A549 (cell line): ENCODE measurements around the gene POLR2B. TPM values are rescaled to one million over a fixed set of nuclear protein-coding genes. Genes with fewer than 3 reads are reported as not detected.
A peak's percentile ranks its signal among the peaks of the same experiment; 100 is the strongest.

Experiments
- ATAC-seq, 2 experiments: fragments of 200-7000 bp in 1 of 2; fragments of >200 bp in 1 of 2; cut with Nextera tagmentation in 1 of 2; cut with Tn5 transposase in 1 of 2; 3 replicates each; pipeline versions ENCODE4 v1.8.0 to v1.9.1; 2018 to 2020; ENCODE audit warnings: mild to moderate bottlenecking in 1 of 2, moderate library complexity in 1 of 2
- CTCF ChIA-PET: fragments of 300-600 bp; sonication (Branson Sonifier 250); formaldehyde crosslinking; extraction: SDS; loops from one replicate; lab custom pipeline; 2021; ENCODE audit warnings: antibody characterized with exemption, inconsistent platforms; lab: Yijun Ruan, JAX
- POLR2A ChIA-PET: fragments of 350-600 bp; formaldehyde crosslinking; extraction: SDS; loops from one replicate; lab custom pipeline; 2021; ENCODE audit warnings: antibody characterized with exemption, inconsistent platforms; lab: Yijun Ruan, JAX
- DNase-seq, 2 experiments: peaks; one replicate each; pipeline versions ENCODE4 v3.0.0 to v3.0.0-alpha.2; 2011 to 2016; ENCODE audit warnings: low read depth in 1 of 2, low spot score in 1 of 2
- FAIRE-seq: peaks from 2 replicates; lab custom pipeline; 2011; peaks lifted over from hg19 to GRCh38; lab: Jason Lieb, UNC
- H3K27ac ChIP-seq, 2 experiments: fragments of >200 bp; sonication (Bioruptor Twin); formaldehyde crosslinking; 3 replicates each; pipeline ENCODE4 v1.5.1; 2016 to 2017
- H3K4me1 ChIP-seq: fragments of >200 bp; sonication (Bioruptor Twin); formaldehyde crosslinking; 3 replicates; pipeline ENCODE4 v1.6.1; 2016
- H3K4me2 ChIP-seq: fragments of >200 bp; sonication (Bioruptor Twin); formaldehyde crosslinking; 3 replicates; pipeline ENCODE4 v1.6.1; 2016
- H3K4me3 ChIP-seq: fragments of >200 bp; sonication (Bioruptor Twin); formaldehyde crosslinking; 3 replicates; pipeline ENCODE4 v1.5.1; 2016
- H3K9me3 ChIP-seq: fragments of >200 bp; sonication (Bioruptor Twin); formaldehyde crosslinking; 3 replicates; pipeline ENCODE4 v1.6.1; 2016
- BHLHE40 ChIP-seq: IDR thresholded peaks from 2 replicates; pipeline ENCODE4 v1.6.1; 2012; ENCODE audit warnings: low read depth, low read length, inconsistent platforms
- CEBPB ChIP-seq, 2 experiments: fragments of >200 bp in 1 of 2; sonication (Bioruptor Twin) in 1 of 2; formaldehyde crosslinking in 1 of 2; IDR thresholded peaks; 2 replicates each; pipeline ENCODE4 v1.6.1; 2012 to 2016
- CHD2 ChIP-seq: fragments of 150-350 bp; IDR thresholded peaks from 2 replicates; pipeline ENCODE4 v1.6.1; 2014; ENCODE audit warnings: low read length; ENCODE audit not compliant: partially characterized antibody
- CTCF ChIP-seq: fragments of >200 bp; sonication (Bioruptor Twin); formaldehyde crosslinking; IDR thresholded peaks from 3 replicates; pipeline ENCODE4 v1.5.1; 2016
- EHMT2 ChIP-seq: fragments of 200-600 bp; sonication (generic); IDR thresholded peaks from 2 replicates; pipeline ENCODE4 v1.6.1; 2016; ENCODE audit warnings: antibody characterized with exemption, low read depth, mild to moderate bottlenecking, moderate library complexity
- ESRRA ChIP-seq: fragments of 150-350 bp; IDR thresholded peaks from 2 replicates; pipeline ENCODE4 v1.6.1; 2014; ENCODE audit warnings: mild to moderate bottlenecking, low read length, borderline replicate concordance
- FOXS1 ChIP-seq: fragments of 250-450 bp; sonication (Bioruptor Pico); IDR thresholded peaks from 2 replicates; pipeline ENCODE4 v1.5.0; 2020; ENCODE audit warnings: mild to moderate bottlenecking, moderate library complexity
- HEYL ChIP-seq: fragments of 250-450 bp; sonication (Bioruptor Pico); IDR thresholded peaks from 2 replicates; pipeline ENCODE4 v1.8.0; 2021; ENCODE audit warnings: mild to moderate bottlenecking, moderate library complexity
- HOXA7 ChIP-seq: fragments of 250-450 bp; sonication (Bioruptor Pico); IDR thresholded peaks from 2 replicates; pipeline ENCODE4 v1.5.0; 2020; ENCODE audit warnings: mild to moderate bottlenecking, moderate library complexity
- HOXB5 ChIP-seq: fragments of 250-450 bp; sonication (Bioruptor Pico); IDR thresholded peaks from 2 replicates; pipeline ENCODE4 v1.5.0; 2020; ENCODE audit warnings: mild to moderate bottlenecking, moderate library complexity
- JUNB ChIP-seq: fragments of >200 bp; sonication (Bioruptor Twin); formaldehyde crosslinking; IDR thresholded peaks from 2 replicates; pipeline ENCODE4 v1.6.1; 2016
- MAFK ChIP-seq: fragments of 450-650 bp; IDR thresholded peaks from 2 replicates; pipeline ENCODE4 v1.6.1; 2014; ENCODE audit not compliant: partially characterized antibody
- POLR2AphosphoS2 ChIP-seq: conservative IDR thresholded peaks from 2 replicates; pipeline ENCODE4 v1.6.1; 2012; ENCODE audit warnings: low read length, improper control_type of control experiment, inconsistent platforms
- RNF2 ChIP-seq: fragments of 200-600 bp; sonication (generic); IDR thresholded peaks from 2 replicates; pipeline ENCODE4 v1.6.1; 2016; ENCODE audit warnings: low read depth, mild to moderate bottlenecking, antibody characterized with exemption, moderate library complexity, borderline replicate concordance
- TP53 ChIP-seq: fragments of 250-450 bp; sonication (Bioruptor Pico); IDR thresholded peaks from 2 replicates; pipeline ENCODE4 v1.5.0; 2021; ENCODE audit warnings: mild to moderate bottlenecking, moderate library complexity
- USF2 ChIP-seq: fragments of 450-650 bp; IDR thresholded peaks from 2 replicates; pipeline ENCODE4 v1.6.1; 2014; ENCODE audit warnings: antibody characterized with exemption
- ZNF302 ChIP-seq: fragments of 250-450 bp; sonication (Bioruptor Pico); IDR thresholded peaks from 2 replicates; pipeline ENCODE4 v1.9.0; 2021; ENCODE audit warnings: inconsistent platforms, mild to moderate bottlenecking, moderate library complexity
- WGBS: methylation state at CpG from one replicate; pipeline ENCODE4 v1.1.6; 2017; ENCODE audit errors: missing lambda C conversion rate; 5-methylcytosine and 5-hydroxymethylcytosine counted together
- polyA plus RNA-seq, 4 experiments: library from polyadenylated mRNA; depleted of rRNA in 3 of 4; stranded (reverse); fragments of >200 nt; fragmentation: RNase III in 1 of 4; extraction: RNeasy Plus Mini Kit Qiagen cat#74134 plus additional on column Dnase treatment in 1 of 4; gene quantifications; 2 replicates in 3 of 4; 3 replicates in 1 of 4; pipeline ENCODE4 v1.2.3, GENCODE V29; 2011 to 2017
- TF ChIP-seq, protein P1 (sequence below): fragments of 250-450 bp; sonication (Bioruptor Pico); IDR thresholded peaks from 2 replicates; pipeline ENCODE4 v1.5.0; 2020; ENCODE audit warnings: low read depth, mild to moderate bottlenecking, moderate library complexity
- TF ChIP-seq, protein P2 (sequence below): fragments of >200 bp; sonication (Bioruptor Twin); formaldehyde crosslinking; IDR thresholded peaks from 3 replicates; pipeline ENCODE4 v1.6.1; 2016
- TF ChIP-seq, protein P3 (sequence below): fragments of 150-350 bp; IDR thresholded peaks from 2 replicates; pipeline ENCODE4 v1.6.1; 2014; ENCODE audit warnings: low read depth, mild to moderate bottlenecking, low read length
- TF ChIP-seq, protein P4 (sequence below): IDR thresholded peaks from 2 replicates; pipeline ENCODE4 v1.6.1; 2012

The POLR2B gene
- polyA plus RNA-seq, 2 of the 4 experiments (the other 2 are of a cell fraction), result 82.2 to 138 TPM

- DNase-seq (no peak), ATAC-seq (no peak), FAIRE-seq (no peak)
- 77% methylated on average over 8 of the region's 8 CpGs for WGBS
- Histone ChIP-seq H3K4me3 (no peak overlapping the region), H3K9me3 (no peaks in the 10 kb centered on the region), H3K4me1 (peaks cover 82% of the 10 kb centered on the region), H3K27ac (peak overlapping the region; percentile 30 to 64; a peak in 3 of 6 replicates), H3K4me2 (peak overlapping the region; percentile 6; the same call in 1 of the 3 replicates)
- no peak for TF ChIP-seq CTCF
- ChIA-PET POLR2A (no interaction called here), CTCF (no interaction called here)
These were observed 89.7 kb downstream of the POLR2B start for GRCh38 chr4:57068237-57068981.

- no peak overlapping the region for H3K4me3 ChIP-seq
- no peak for DNase-seq
- ChIA-PET CTCF (interaction anchor here (1.0 kb wide), 1 partner anchor 16 kb away, joined by 3 read pairs; no protein-coding TSS in a partner anchor), POLR2A (no interaction called here)
- no peaks in the 10 kb centered on the region for H3K9me3 ChIP-seq
- FAIRE-seq, result no peak
- 65% methylated on average over 2 of the region's 2 CpGs for WGBS
- no peak for ATAC-seq
- 0 out of 3 replicates have a peak overlapping the region, but pooled peaks have one; percentile 27 for H3K4me2 ChIP-seq
- TF ChIP-seq ZNF302 (CRISPR knock-in tag), result no peak
- no peak for TF ChIP-seq EHMT2
- no peak for TF ChIP-seq CEBPB (IDR thresholded peaks at IDR 0.05)
- TF ChIP-seq, protein P1, sequence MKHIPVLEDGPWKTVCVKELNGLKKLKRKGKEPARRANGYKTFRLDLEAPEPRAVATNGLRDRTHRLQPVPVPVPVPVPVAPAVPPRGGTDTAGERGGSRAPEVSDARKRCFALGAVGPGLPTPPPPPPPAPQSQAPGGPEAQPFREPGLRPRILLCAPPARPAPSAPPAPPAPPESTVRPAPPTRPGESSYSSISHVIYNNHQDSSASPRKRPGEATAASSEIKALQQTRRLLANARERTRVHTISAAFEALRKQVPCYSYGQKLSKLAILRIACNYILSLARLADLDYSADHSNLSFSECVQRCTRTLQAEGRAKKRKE (CRISPR knock-in tag), result no peak
- TF ChIP-seq USF2, result no peak
- TF ChIP-seq JUNB, result no peak
- TF ChIP-seq HEYL (CRISPR knock-in tag), result no peak
- no peak for TF ChIP-seq HOXA7 (CRISPR knock-in tag)
- no peak for TF ChIP-seq TP53 (CRISPR knock-in tag)
- no peak for TF ChIP-seq MAFK
- TF ChIP-seq POLR2AphosphoS2, result no peak
- TF ChIP-seq, protein P2, sequence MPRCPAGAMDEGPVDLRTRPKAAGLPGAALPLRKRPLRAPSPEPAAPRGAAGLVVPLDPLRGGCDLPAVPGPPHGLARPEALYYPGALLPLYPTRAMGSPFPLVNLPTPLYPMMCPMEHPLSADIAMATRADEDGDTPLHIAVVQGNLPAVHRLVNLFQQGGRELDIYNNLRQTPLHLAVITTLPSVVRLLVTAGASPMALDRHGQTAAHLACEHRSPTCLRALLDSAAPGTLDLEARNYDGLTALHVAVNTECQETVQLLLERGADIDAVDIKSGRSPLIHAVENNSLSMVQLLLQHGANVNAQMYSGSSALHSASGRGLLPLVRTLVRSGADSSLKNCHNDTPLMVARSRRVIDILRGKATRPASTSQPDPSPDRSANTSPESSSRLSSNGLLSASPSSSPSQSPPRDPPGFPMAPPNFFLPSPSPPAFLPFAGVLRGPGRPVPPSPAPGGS, result no peak
- no peak for TF ChIP-seq RNF2
- TF ChIP-seq, protein P3, sequence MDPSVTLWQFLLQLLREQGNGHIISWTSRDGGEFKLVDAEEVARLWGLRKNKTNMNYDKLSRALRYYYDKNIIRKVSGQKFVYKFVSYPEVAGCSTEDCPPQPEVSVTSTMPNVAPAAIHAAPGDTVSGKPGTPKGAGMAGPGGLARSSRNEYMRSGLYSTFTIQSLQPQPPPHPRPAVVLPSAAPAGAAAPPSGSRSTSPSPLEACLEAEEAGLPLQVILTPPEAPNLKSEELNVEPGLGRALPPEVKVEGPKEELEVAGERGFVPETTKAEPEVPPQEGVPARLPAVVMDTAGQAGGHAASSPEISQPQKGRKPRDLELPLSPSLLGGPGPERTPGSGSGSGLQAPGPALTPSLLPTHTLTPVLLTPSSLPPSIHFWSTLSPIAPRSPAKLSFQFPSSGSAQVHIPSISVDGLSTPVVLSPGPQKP, result no peak
- TF ChIP-seq CHD2, result no peak
- TF ChIP-seq HOXB5 (CRISPR knock-in tag), result no peak
- no peak for TF ChIP-seq FOXS1
- TF ChIP-seq, protein P4, sequence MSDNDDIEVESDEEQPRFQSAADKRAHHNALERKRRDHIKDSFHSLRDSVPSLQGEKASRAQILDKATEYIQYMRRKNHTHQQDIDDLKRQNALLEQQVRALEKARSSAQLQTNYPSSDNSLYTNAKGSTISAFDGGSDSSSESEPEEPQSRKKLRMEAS, result no peak
- TF ChIP-seq BHLHE40, result no peak
- TF ChIP-seq ESRRA, result no peak
- peaks cover 85% of the 10 kb centered on the region for H3K4me1 ChIP-seq
- H3K27ac ChIP-seq, result peak overlapping the region; percentile 43 to 92; a peak in 4 of 6 replicates
These were observed 91.8 kb downstream of the POLR2B start for GRCh38 chr4:57070461-57070860.
